HCT116 (cell line): ENCODE measurements around the gene TTC19. TPM values are rescaled to one million over a fixed set of nuclear protein-coding genes. Genes with fewer than 3 reads are reported as not detected.
A peak's percentile ranks its signal among the peaks of the same experiment; 100 is the strongest.

Source experiments
- ATAC-seq: fragments of 200-7000 bp; cut with Tn5 transposase; 2 replicates; pipeline ENCODE4 v1.9.1; 2020; ENCODE audit warnings: mild to moderate bottlenecking, moderate library complexity
- BruUV-seq: library from RNA; stranded (reverse); fragments of 400-500 nt; replicated peaks from 2 replicates; lab custom pipeline; 2021; lab: Mats Ljungman, UMichigan
- CTCF ChIA-PET: fragments of 300-600 bp; sonication (Branson Sonifier 250); formaldehyde crosslinking; loops from one replicate; lab custom pipeline; 2021; ENCODE audit warnings: antibody characterized with exemption; lab: Charles Lee
- POLR2A ChIA-PET: fragments of 300-600, 350-600 bp; sonication (Branson Sonifier 250); formaldehyde crosslinking; loops from one replicate; lab custom pipeline; 2021; ENCODE audit warnings: antibody characterized with exemption; lab: Charles Lee
- RAD21 ChIA-PET, 2 experiments: fragments of 300-600 bp; sonication (Branson Sonifier 250); formaldehyde crosslinking; loops; one replicate each; lab custom pipeline; 2023; ENCODE audit warnings: low total read pairs in 2 of 2; ENCODE audit not compliant: uncharacterized antibody in 2 of 2, unreplicated experiment in 2 of 2, low non-redundant PET in 1 of 2; lab: Charles Lee
- DNase-seq: peaks from one replicate; pipeline ENCODE4 v3.0.0-alpha.2; 2010; ENCODE audit warnings: low read depth, low spot score
- H2AFZ ChIP-seq: fragments of 200-600 bp; shearing (Covaris generic), sonication (generic); 2 replicates; pipeline ENCODE4 v1.6.1; 2017; ENCODE audit warnings: low read depth, mixed run types, mixed read lengths, antibody characterized with exemption, low read length; ENCODE audit not compliant: poor library complexity, severe bottlenecking
- H3K27ac ChIP-seq: 2 replicates; pipeline ENCODE4 v1.5.1; 2012; ENCODE audit warnings: low read depth, low read length
- H3K27me3 ChIP-seq: fragments of 200-600 bp; sonication (generic); 2 replicates; pipeline ENCODE4 v1.6.1; 2016; ENCODE audit warnings: mixed run types, low read length, mixed read lengths; ENCODE audit not compliant: insufficient read depth
- H3K36me3 ChIP-seq, 2 experiments: fragments of 200-500 bp in 1 of 2; fragments of 200-600 bp in 1 of 2; sonication (Bioruptor generic) in 1 of 2; sonication (generic) in 1 of 2; 2 replicates each; pipeline versions ENCODE4 v1.5.1 to v1.6.1; 2014 to 2016; ENCODE audit warnings: low read length in 2 of 2, inconsistent platforms in 1 of 2, mixed read lengths in 1 of 2, mixed run types in 1 of 2; ENCODE audit not compliant: insufficient read depth in 2 of 2, control insufficient read depth in 1 of 2
- H3K4me1 ChIP-seq, 2 experiments: fragments of 200-600 bp in 1 of 2; sonication (generic) in 1 of 2; 2 replicates each; pipeline versions ENCODE4 v1.5.1 to v1.6.1; 2012 to 2017; ENCODE audit warnings: low read length in 2 of 2, inconsistent platforms in 1 of 2, mild to moderate bottlenecking in 1 of 2, mixed read lengths in 1 of 2, mixed run types in 1 of 2, moderate library complexity in 1 of 2; ENCODE audit not compliant: insufficient read depth in 2 of 2, control insufficient read depth in 1 of 2
- H3K4me2 ChIP-seq: fragments of 200-600 bp; sonication (generic); 2 replicates; pipeline ENCODE4 v1.6.1; 2017; ENCODE audit warnings: mixed run types, low read length, mixed read lengths
- H3K4me3 ChIP-seq, 2 experiments: fragments of 200-600 bp in 1 of 2; sonication (generic) in 1 of 2; replicated peaks in 1 of 2; 2 replicates each; pipeline ENCODE4 v1.5.1; 2011 to 2016; ENCODE audit warnings: low read length in 2 of 2, control low read depth in 1 of 2, low read depth in 1 of 2, mild to moderate bottlenecking in 1 of 2, mixed read lengths in 1 of 2, mixed run types in 1 of 2
- H3K79me2 ChIP-seq: fragments of 200-600 bp; sonication (generic); 2 replicates; pipeline ENCODE4 v1.6.1; 2017; ENCODE audit warnings: mild to moderate bottlenecking, mixed run types, low read length, moderate library complexity, mixed read lengths; ENCODE audit not compliant: insufficient read depth
- H3K9ac ChIP-seq: fragments of 200-600 bp; sonication (generic); 2 replicates; pipeline ENCODE4 v1.6.1; 2016; ENCODE audit warnings: low read length, mixed read lengths
- H3K9me2 ChIP-seq: fragments of 200-600 bp; sonication (generic), shearing (Covaris generic); 2 replicates; pipeline ENCODE4 v1.6.1; 2017; ENCODE audit warnings: mixed run types, mild to moderate bottlenecking, moderate library complexity; ENCODE audit not compliant: insufficient read depth
- H3K9me3 ChIP-seq, 2 experiments: fragments of 200-500 bp in 1 of 2; fragments of 200-600 bp in 1 of 2; sonication (Bioruptor generic) in 1 of 2; sonication (generic) in 1 of 2; 2 replicates each; pipeline ENCODE4 v1.6.1; 2014 to 2017; ENCODE audit warnings: low read length in 2 of 2, mixed read lengths in 2 of 2, inconsistent platforms in 1 of 2, low read depth in 1 of 2, mild to moderate bottlenecking in 1 of 2, mixed run types in 1 of 2, moderate library complexity in 1 of 2; ENCODE audit not compliant: control insufficient read depth in 1 of 2, insufficient read depth in 1 of 2
- H4K20me1 ChIP-seq: fragments of 200-600 bp; sonication (generic), shearing (Covaris generic); 2 replicates; pipeline ENCODE4 v1.6.1; 2017; ENCODE audit warnings: mixed run types, mild to moderate bottlenecking, moderate library complexity; ENCODE audit not compliant: insufficient read depth
- ATF3 ChIP-seq: IDR thresholded peaks from 2 replicates; pipeline ENCODE4 v1.6.1; 2012
- CBX3 ChIP-seq: IDR thresholded peaks from 2 replicates; pipeline ENCODE4 v1.6.1; 2012; ENCODE audit warnings: low read depth
- CEBPB ChIP-seq: IDR thresholded peaks from 2 replicates; pipeline ENCODE4 v1.6.1; 2012; ENCODE audit warnings: low read depth
- CTCF ChIP-seq, 3 experiments: fragments of 200-600 bp in 1 of 3; sonication (generic) in 1 of 3; IDR thresholded peaks in 2 of 3; conservative IDR thresholded peaks in 1 of 3; 2 replicates each; pipeline ENCODE4 v1.5.1; 2012 to 2017; ENCODE audit warnings: low read depth in 2 of 3, low read length in 2 of 3, antibody characterized with exemption in 1 of 3, borderline replicate concordance in 1 of 3, control low read depth in 1 of 3, mild to moderate bottlenecking in 1 of 3, mixed read lengths in 1 of 3, mixed run types in 1 of 3, moderate library complexity in 1 of 3; ENCODE audit not compliant: insufficient read depth in 1 of 3
- EGR1 ChIP-seq: IDR thresholded peaks from 2 replicates; pipeline ENCODE4 v1.6.1; 2012; ENCODE audit warnings: low read depth
- EZH2 ChIP-seq: fragments of 200-600 bp; sonication (generic); IDR thresholded peaks from 2 replicates; pipeline ENCODE4 v1.6.1; 2017; ENCODE audit warnings: antibody characterized with exemption, mixed run types
- EZH2phosphoT487 ChIP-seq: fragments of 200-600 bp; IDR thresholded peaks from 2 replicates; pipeline ENCODE4 v1.6.1; 2018; ENCODE audit warnings: antibody characterized with exemption, borderline replicate concordance
- FOSL1 ChIP-seq: IDR thresholded peaks from 2 replicates; pipeline ENCODE4 v1.6.1; 2012; ENCODE audit warnings: low read depth
- JUND ChIP-seq: IDR thresholded peaks from 2 replicates; pipeline ENCODE4 v1.6.1; 2012
- MAX ChIP-seq: IDR thresholded peaks from 2 replicates; pipeline ENCODE4 v1.6.1; 2012
- POLR2A ChIP-seq: IDR thresholded peaks from 2 replicates; pipeline ENCODE4 v1.7.0; 2011; ENCODE audit warnings: borderline replicate concordance; ENCODE audit not compliant: insufficient read depth, insufficient read length; ENCODE audit errors: extremely low read depth
- POLR2AphosphoS5 ChIP-seq: IDR thresholded peaks from 2 replicates; pipeline ENCODE4 v1.6.1; 2011; ENCODE audit warnings: mild to moderate bottlenecking, low read depth, low read length, moderate library complexity
- RAD21 ChIP-seq: IDR thresholded peaks from 2 replicates; pipeline ENCODE4 v1.6.1; 2012; ENCODE audit warnings: low read depth, mild to moderate bottlenecking
- REST ChIP-seq: IDR thresholded peaks from 2 replicates; pipeline ENCODE4 v1.6.1; 2012; ENCODE audit warnings: low read depth
- SP1 ChIP-seq: IDR thresholded peaks from 2 replicates; pipeline ENCODE4 v1.6.1; 2012; ENCODE audit warnings: low read depth
- SRF ChIP-seq: IDR thresholded peaks from 2 replicates; pipeline ENCODE4 v1.6.1; 2012; ENCODE audit warnings: low read depth
- TCF7L2 ChIP-seq: IDR thresholded peaks from 2 replicates; pipeline ENCODE4 v1.7.0; 2011; ENCODE audit warnings: borderline replicate concordance, inconsistent platforms; ENCODE audit not compliant: insufficient read depth, insufficient read length; ENCODE audit errors: extremely low read depth
- YY1 ChIP-seq: IDR thresholded peaks from 2 replicates; pipeline ENCODE4 v1.6.1; 2011; ENCODE audit warnings: low read length, low read depth, moderate library complexity, mild to moderate bottlenecking; ENCODE audit not compliant: insufficient replicate concordance; ENCODE audit errors: extremely low read depth
- ZBTB33 ChIP-seq: IDR thresholded peaks from 2 replicates; pipeline ENCODE4 v1.6.1; 2011; ENCODE audit warnings: mild to moderate bottlenecking, low read length, moderate library complexity; ENCODE audit not compliant: insufficient replicate concordance; ENCODE audit errors: extremely low read depth
- ZFX ChIP-seq: fragments of 450-650 bp; IDR thresholded peaks from 2 replicates; pipeline ENCODE4 v1.6.1; 2017
- ZNF274 ChIP-seq: fragments of 200-500 bp; sonication (Bioruptor generic); IDR thresholded peaks from 2 replicates; pipeline ENCODE4 v1.6.1; 2014; ENCODE audit warnings: mild to moderate bottlenecking, low read depth, low read length, inconsistent platforms
- intact Hi-C: fragments of 100-400 bp; cut with micrococcal nuclease; formaldehyde crosslinking; loops from 2 replicates; pipeline ENCODE4 v1.10.0; 2022
- total RNA-seq: library from RNA; stranded (reverse); gene quantifications from one replicate; pipeline ENCODE4 v1.2.1, GENCODE V29; 2021; ENCODE audit not compliant: unreplicated experiment

TTC19 gene
- total RNA-seq, 1 experiment from 2014 or later, result 61.3 TPM

GRCh38 chr17:15957206-15957605 lies 42.4 kb upstream of the TTC19 start:
- Histone ChIP-seq H3K9me3 (no peaks in the 10 kb centered on the region), H3K4me3 (peak overlapping the region in 1 of 2 experiments; percentile 36; a peak in 2 of 4 replicates), H3K36me3 (peaks cover 0 to 4% of the 10 kb centered on the region in 2 experiments; a peak in 1 of 4 replicates), H3K4me2 (peak overlapping the region; percentile 80), H3K27ac (peak overlapping the region; percentile 92), H3K9ac (peak overlapping the region; percentile 79), H2AFZ (no peak overlapping the region), H3K4me1 (peaks cover 82 to 97% of the 10 kb centered on the region in 2 experiments), H3K9me2 (no peaks in the 10 kb centered on the region), H3K27me3 (no peaks in the 10 kb centered on the region), H3K79me2 (peaks cover 92% of the 10 kb centered on the region), H4K20me1 (no peaks in the 10 kb centered on the region)
- POLR2A ChIA-PET, result interaction anchor here (0.8 kb wide), 1 partner anchor 13 kb away, joined by 4 read pairs; the partner anchor contains the start of gene ADORA2B
- DNase-seq (peak; percentile 86), ATAC-seq (peak; percentile 60)
- RAD21 ChIA-PET, result no interaction called here
- no TSS peak for BruUV-seq
- CTCF ChIA-PET, result no interaction called here
- intact Hi-C loops, result loop anchor here (1.0 to 5.0 kb wide), 2 partner anchors 11 to 425 kb away; partner anchors contain the start of gene UBB
- TF ChIP-seq FOSL1, result peak; percentile 91
- no peak for TF ChIP-seq ATF3
- TF ChIP-seq CTCF (IDR thresholded peaks at IDR 0.05 in 2 of 3, conservative IDR thresholded peaks at IDR 0.05 in 1 of 3; ENCODE audit: borderline replicate concordance in 1 of 3, insufficient read depth in 1 of 3, low read depth in 2 of 3, low read length in 2 of 3), result no peak
- TF ChIP-seq SRF, result peak; percentile 76
- no peak for TF ChIP-seq REST
- no peak for TF ChIP-seq RAD21
- TF ChIP-seq POLR2AphosphoS5, result peak; percentile 72
- TF ChIP-seq SP1, result peak; percentile 90
- TF ChIP-seq CBX3, result peak; percentile 75; the same call in 1 of the 2 replicates
- peak; percentile 90 for TF ChIP-seq JUND
- TF ChIP-seq TCF7L2, result peak; percentile 81
- no peak for TF ChIP-seq ZBTB33
- no peak for TF ChIP-seq EZH2
- no peak for TF ChIP-seq ZNF274
- TF ChIP-seq ZFX, result no peak
- TF ChIP-seq POLR2A, result no peak
- no peak for TF ChIP-seq EZH2phosphoT487
- no peak for TF ChIP-seq EGR1
- TF ChIP-seq MAX, result peak; percentile 88
- TF ChIP-seq CEBPB, result peak; percentile 56
- TF ChIP-seq YY1, result peak; percentile 61
